ENCODE measurements around the gene YIPF1. TPM values are rescaled to one million over a fixed set of nuclear protein-coding genes. Genes with fewer than 3 reads are reported as not detected.

The YIPF1 gene
- total and polyA plus RNA-seq, 2 donors: 18.1 to 24.8 TPM

- 84% methylated on average over 3 of the region's 3 CpGs for WGBS
- H3K27ac ChIP-seq (ENCODE audit: low read depth): no peak overlapping the region
- H3K4me1 ChIP-seq (ENCODE audit: insufficient read depth): no peaks in the 10 kb centered on the region
- H3K4me3 ChIP-seq (ENCODE audit: low read depth, low read length): no peak overlapping the region
- H3K36me3 ChIP-seq (ENCODE audit: insufficient read depth): no peaks in the 10 kb centered on the region
- DNase-seq (ENCODE audit: extremely low spot score): no peak
Observed at GRCh38 chr1:53909946-53910345, 20.3 kb upstream of the YIPF1 start.

- no peaks in the 10 kb centered on the region for H3K36me3 ChIP-seq (ENCODE audit: insufficient read depth)
- WGBS: 95% methylated on average over 4 of the region's 4 CpGs
- DNase-seq (ENCODE audit: extremely low spot score): no peak
- peaks cover 2% of the 10 kb centered on the region for H3K4me1 ChIP-seq (ENCODE audit: insufficient read depth)
- H3K27ac ChIP-seq (ENCODE audit: low read depth): no peak overlapping the region
- H3K4me3 ChIP-seq (ENCODE audit: low read depth, low read length): no peak overlapping the region
Observed at GRCh38 chr1:53906121-53906520, 16.5 kb upstream of the YIPF1 start.

DNA sequence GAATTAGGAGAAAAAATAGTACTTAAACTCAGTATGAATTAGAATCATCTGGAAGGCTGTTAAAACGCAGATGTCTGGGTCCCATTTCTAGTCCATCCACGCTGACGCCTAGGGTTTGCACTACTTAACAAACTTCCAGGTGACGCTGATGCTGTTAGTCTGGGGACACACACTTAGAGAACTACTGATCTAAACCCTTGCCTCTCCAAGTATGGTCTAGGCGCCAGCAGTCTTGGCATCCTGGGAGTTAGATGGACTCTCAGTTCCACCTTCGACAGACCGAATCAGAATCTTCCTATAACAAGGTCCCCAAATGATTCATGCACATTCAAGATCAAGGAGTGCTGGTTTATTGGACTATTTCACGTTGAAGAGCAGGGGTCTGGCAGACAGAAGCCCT lies 15.9 kb upstream of the YIPF1 start:
- DNase-seq (ENCODE audit: extremely low spot score): no peak
- H3K4me1 ChIP-seq (ENCODE audit: insufficient read depth): peaks cover 2% of the 10 kb centered on the region
- no peak overlapping the region for H3K27ac ChIP-seq (ENCODE audit: low read depth)
- 97% methylated on average over 8 of the region's 8 CpGs for WGBS
- no peak overlapping the region for H3K4me3 ChIP-seq (ENCODE audit: low read depth, low read length)
- H3K36me3 ChIP-seq (ENCODE audit: insufficient read depth): no peaks in the 10 kb centered on the region

GRCh38 chr1:53902235-53903138 lies 12.9 kb upstream of the YIPF1 start:
- H3K4me3 ChIP-seq (ENCODE audit: low read depth, low read length): no peak overlapping the region
- no peak for DNase-seq (ENCODE audit: extremely low spot score)
- H3K27ac ChIP-seq (ENCODE audit: low read depth): no peak overlapping the region
- peaks cover 2% of the 10 kb centered on the region for H3K4me1 ChIP-seq (ENCODE audit: insufficient read depth)
- no peaks in the 10 kb centered on the region for H3K36me3 ChIP-seq (ENCODE audit: insufficient read depth)
- 64% methylated on average over 7 of the region's 7 CpGs for WGBS

DNA sequence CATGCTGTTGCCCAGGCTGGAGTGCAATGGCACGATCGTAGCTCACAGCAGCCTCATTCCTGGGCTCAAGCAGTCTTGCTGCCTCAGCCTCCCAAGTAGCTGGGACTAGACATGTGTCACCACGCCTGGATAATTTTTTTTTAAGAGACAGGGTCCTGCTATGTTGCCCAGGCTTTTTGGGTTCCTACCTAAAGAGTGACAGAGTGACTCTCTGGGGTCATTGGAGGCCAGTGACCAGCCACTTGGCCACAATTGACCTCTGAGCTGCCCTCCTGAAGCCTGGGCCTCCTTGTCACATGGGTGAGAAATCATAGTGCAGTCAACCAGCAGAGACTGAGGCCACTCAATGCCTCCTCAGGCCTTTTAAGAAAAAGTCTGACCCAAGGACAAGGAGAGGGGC lies 10.1 kb upstream of the YIPF1 start:
- Histone ChIP-seq H3K36me3 (ENCODE audit: insufficient read depth) (no peaks in the 10 kb centered on the region), H3K4me1 (ENCODE audit: insufficient read depth) (peaks cover 2% of the 10 kb centered on the region), H3K4me3 (ENCODE audit: low read depth, low read length) (no peak overlapping the region), H3K27ac (ENCODE audit: low read depth) (no peak overlapping the region)
- WGBS: 81% methylated on average over 3 of the region's 3 CpGs
- DNase-seq (ENCODE audit: extremely low spot score): no peak

DNA sequence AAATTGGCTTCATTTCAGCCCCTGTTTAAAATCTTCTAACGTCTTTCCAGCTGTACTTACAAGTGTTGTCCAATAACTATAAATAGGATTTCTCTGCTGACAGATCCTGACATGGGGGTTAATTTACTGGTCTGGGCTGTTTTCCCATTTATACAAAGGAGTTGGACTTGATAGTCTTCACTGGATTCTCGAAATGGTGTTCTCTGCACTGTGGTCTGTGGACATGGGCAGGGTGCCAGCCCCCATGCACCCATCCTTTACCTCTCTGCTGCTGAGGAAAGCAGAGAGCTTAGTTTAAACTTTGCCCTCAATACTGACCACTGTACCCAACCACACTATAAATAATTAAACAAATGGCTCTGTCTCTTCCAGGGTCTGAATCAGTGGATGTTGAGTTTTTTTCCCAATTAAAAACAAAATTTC lies 9.6 kb upstream of the YIPF1 start:
- no peak overlapping the region for H3K27ac ChIP-seq (ENCODE audit: low read depth)
- H3K36me3 ChIP-seq (ENCODE audit: insufficient read depth): no peaks in the 10 kb centered on the region
- DNase-seq (ENCODE audit: extremely low spot score): peak; percentile 32
- H3K4me1 ChIP-seq (ENCODE audit: insufficient read depth): peaks cover 2% of the 10 kb centered on the region
- H3K4me3 ChIP-seq (ENCODE audit: low read depth, low read length): no peak overlapping the region
- WGBS: 5% methylated on average over 2 of the region's 2 CpGs

GRCh38 chr1:53896635-53897229 lies 7.1 kb upstream of the YIPF1 start:
- no peaks in the 10 kb centered on the region for H3K4me1 ChIP-seq (ENCODE audit: insufficient read depth)
- no peak overlapping the region for H3K4me3 ChIP-seq (ENCODE audit: low read depth, low read length)
- H3K27ac ChIP-seq (ENCODE audit: low read depth): no peak overlapping the region
- DNase-seq (ENCODE audit: extremely low spot score): no peak
- 20% methylated on average over 2 of the region's 2 CpGs for WGBS
- H3K36me3 ChIP-seq (ENCODE audit: insufficient read depth): no peaks in the 10 kb centered on the region

DNA sequence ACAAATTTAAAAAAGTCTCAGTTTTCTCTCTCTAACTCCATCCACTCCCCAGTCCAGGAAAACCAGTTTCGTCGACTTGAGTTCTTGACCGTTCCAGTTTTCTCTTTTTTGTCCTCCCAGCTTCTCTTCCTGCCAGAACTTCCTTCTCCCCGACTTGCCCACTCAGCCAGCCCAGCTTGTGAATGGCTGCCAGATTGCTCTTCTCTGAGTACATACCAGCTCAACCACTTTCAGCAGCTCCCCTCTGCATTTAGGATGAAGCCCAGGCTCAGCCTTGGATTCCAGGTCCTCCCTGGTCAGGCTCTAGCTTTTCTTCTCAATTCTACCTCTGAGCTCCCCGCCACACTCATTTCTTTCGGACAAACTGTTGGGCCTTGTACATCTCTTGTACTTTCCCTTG lies 5.8 kb upstream of the YIPF1 start:
- Histone ChIP-seq H3K4me3 (ENCODE audit: low read depth, low read length) (no peak overlapping the region), H3K36me3 (ENCODE audit: insufficient read depth) (no peaks in the 10 kb centered on the region), H3K27ac (ENCODE audit: low read depth) (no peak overlapping the region), H3K4me1 (ENCODE audit: insufficient read depth) (no peaks in the 10 kb centered on the region)
- DNase-seq (ENCODE audit: extremely low spot score): no peak
- WGBS: 57% methylated on average over 6 of the region's 6 CpGs

- Histone ChIP-seq H3K27ac (ENCODE audit: low read depth) (no peak overlapping the region), H3K36me3 (ENCODE audit: insufficient read depth) (no peaks in the 10 kb centered on the region), H3K4me3 (ENCODE audit: low read depth, low read length) (no peak overlapping the region), H3K4me1 (ENCODE audit: insufficient read depth) (no peaks in the 10 kb centered on the region)
- no peak for DNase-seq (ENCODE audit: extremely low spot score)
- WGBS: 96% methylated on average over 5 of the region's 5 CpGs
Observed at GRCh38 chr1:53894644-53895043, 5.0 kb upstream of the YIPF1 start.

DNA sequence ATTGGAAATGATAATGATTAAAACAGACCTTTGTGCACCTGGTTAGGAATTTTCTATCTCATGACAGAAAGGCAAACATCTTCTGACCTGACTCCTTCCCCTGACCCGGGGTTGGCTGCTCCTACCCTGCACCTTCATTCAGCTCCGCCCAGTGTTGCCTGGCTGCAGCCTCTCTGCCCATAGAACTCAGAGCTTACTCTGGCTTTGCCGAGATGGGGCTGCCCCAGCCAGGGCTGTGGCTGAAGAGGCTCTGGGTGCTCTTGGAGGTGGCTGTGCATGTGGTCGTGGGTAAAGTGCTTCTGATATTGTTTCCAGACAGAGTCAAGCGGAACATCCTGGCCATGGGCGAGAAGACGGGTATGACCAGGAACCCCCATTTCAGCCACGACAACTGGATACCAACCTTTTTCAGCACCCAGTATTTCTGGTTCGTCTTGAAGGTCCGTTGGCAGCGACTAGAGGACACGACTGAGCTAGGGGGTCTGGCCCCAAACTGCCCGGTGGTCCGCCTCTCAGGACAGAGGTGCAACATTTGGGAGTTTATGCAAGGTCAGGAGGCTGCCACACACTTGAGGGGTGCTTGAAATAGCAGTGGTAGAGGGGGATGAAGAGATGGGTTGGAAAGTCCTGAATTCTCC lies 4.5 kb upstream of the YIPF1 start, which contains the start of gene DIO1:
Gene DIO1, plus strand, starts transcription at position 189 of the 638 bp plus-strand sequence. Its CDS starts 24 bp downstream, at position 213.
- no peak within 1 kb of the TSS for H3K4me3 ChIP-seq (ENCODE audit: low read depth, low read length)
- 84% methylated on average over 14 of the region's 14 CpGs for WGBS
- no peak for DNase-seq (ENCODE audit: extremely low spot score)
- no peaks in the 10 kb centered on the region for H3K36me3 ChIP-seq (ENCODE audit: insufficient read depth)
- no peaks in the 10 kb centered on the region for H3K4me1 ChIP-seq (ENCODE audit: insufficient read depth)
- H3K27ac ChIP-seq (ENCODE audit: low read depth): no peak within 1 kb of the TSS

DNA sequence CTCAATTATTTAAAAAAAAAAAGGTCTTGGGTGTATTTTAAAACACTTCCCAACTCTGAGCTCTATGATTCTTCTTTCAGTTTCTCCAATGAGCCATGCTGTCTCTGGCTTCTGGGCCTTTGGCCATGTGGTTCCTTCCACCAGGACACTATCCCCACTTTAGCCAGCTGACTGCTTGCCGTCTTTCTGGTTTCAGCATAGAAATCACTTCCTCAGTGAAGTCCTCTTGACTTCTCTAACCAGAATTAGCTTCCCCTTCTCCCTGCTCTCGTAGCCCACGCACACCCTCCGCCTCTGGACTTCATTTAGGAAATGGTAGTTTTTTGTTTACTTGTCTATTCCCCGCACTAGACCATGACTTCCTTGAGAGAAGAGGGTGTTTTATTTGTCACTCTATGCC lies 3.3 kb upstream of the YIPF1 start:
- H3K4me3 ChIP-seq (ENCODE audit: low read depth, low read length): no peak overlapping the region
- H3K27ac ChIP-seq (ENCODE audit: low read depth): no peak overlapping the region
- no peak for DNase-seq (ENCODE audit: extremely low spot score)
- WGBS: 79% methylated on average over 5 of the region's 5 CpGs
- peaks cover 2% of the 10 kb centered on the region for H3K4me1 ChIP-seq (ENCODE audit: insufficient read depth)
- H3K36me3 ChIP-seq (ENCODE audit: insufficient read depth): no peaks in the 10 kb centered on the region

DNA sequence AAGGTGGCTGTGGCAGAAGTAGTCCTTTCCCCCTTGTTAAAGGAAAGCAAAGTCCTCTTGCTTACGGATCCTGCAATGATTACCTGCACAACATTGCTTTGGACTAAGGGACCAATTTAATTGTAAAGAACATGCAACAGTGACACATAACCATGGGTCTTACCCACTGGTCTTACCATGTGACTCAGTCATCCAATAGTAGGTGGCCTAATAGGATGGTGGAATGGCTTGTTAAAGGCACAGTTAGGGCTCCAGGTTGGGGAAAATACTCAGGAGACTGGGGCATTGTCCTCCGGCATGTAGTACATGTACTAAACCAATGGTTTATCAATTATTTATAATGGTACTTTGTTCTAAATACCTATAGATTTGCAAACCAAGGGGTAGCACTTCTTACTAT lies 2.1 kb upstream of the YIPF1 start:
- no peak for DNase-seq (ENCODE audit: extremely low spot score)
- Histone ChIP-seq H3K4me3 (ENCODE audit: low read depth, low read length) (no peak overlapping the region), H3K4me1 (ENCODE audit: insufficient read depth) (peaks cover 2% of the 10 kb centered on the region), H3K27ac (ENCODE audit: low read depth) (no peak overlapping the region), H3K36me3 (ENCODE audit: insufficient read depth) (no peaks in the 10 kb centered on the region)
- WGBS: 95% methylated on average over 2 of the region's 2 CpGs

GRCh38 chr1:53891018-53891417 lies 1.4 kb upstream of the YIPF1 start:
- DNase-seq (ENCODE audit: extremely low spot score): no peak
- Histone ChIP-seq H3K36me3 (ENCODE audit: insufficient read depth) (no peaks in the 10 kb centered on the region), H3K4me1 (ENCODE audit: insufficient read depth) (peaks cover 2% of the 10 kb centered on the region), H3K27ac (ENCODE audit: low read depth) (no peak overlapping the region), H3K4me3 (ENCODE audit: low read depth, low read length) (no peak overlapping the region)
- WGBS: 94% methylated on average over 2 of the region's 2 CpGs

- 82% methylated on average over 7 of the region's 7 CpGs for WGBS
- Histone ChIP-seq H3K4me1 (ENCODE audit: insufficient read depth) (peaks cover 2% of the 10 kb centered on the region), H3K4me3 (ENCODE audit: low read depth, low read length) (no peak overlapping the region), H3K27ac (ENCODE audit: low read depth) (no peak overlapping the region), H3K36me3 (ENCODE audit: insufficient read depth) (no peaks in the 10 kb centered on the region)
- no peak for DNase-seq (ENCODE audit: extremely low spot score)
Observed at GRCh38 chr1:53890522-53890941, 935 bp upstream of the YIPF1 start.
